Measurements from ENCODE around the gene RARA.

Gene RARA

DNA sequence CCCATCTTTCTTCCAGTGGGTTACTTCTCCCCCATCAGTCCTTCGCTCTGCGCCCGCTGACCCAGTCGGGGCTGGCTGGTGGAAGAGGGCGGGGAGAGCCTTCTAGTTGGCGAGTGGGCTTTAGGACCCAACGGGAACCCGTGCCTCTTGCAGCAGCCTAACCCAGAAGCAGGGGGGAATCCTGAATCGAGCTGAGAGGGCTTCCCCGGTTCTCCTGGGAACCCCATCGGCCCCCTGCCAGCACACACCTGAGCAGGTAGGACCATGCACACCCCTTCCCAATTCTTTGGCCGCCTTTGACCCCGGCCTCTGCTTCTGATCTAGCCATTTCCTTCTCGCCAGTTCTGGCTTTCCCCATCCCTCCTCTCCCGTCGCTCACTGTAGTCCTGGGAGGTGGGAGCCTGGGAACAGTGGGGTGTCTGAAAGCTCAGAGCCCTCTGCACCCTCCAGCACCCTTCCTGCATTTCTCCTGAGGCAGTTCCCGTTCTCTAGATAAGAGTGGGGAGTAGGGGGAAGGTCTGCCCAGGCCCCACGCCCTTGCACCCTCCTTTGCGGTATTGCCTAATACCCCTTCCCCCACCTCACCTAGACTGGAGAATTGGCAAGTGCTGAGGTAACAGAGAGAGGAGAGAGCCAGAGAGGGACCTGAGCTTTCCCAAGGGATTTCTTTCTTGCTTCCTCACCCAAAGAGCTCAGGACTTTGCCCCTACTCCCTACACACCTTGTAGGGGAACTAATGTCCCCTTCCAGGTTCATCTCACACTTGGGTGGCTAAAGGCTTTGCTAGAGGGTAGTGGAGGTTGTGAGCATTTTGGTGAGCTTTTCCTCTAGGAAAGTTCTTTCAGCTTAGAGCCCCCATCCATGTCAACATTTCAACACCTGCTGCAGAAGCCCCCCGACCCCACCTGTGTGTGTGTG, at the start of gene RARA:
Gene RARA (plus strand): TSS at position 150 of the 918 bp plus-strand sequence. CDS start 22,039 bp downstream, outside the sequence.
- DNase-seq, result peak in 24 of 56 donors; percentile 21 to 61 (median 46)

DNA sequence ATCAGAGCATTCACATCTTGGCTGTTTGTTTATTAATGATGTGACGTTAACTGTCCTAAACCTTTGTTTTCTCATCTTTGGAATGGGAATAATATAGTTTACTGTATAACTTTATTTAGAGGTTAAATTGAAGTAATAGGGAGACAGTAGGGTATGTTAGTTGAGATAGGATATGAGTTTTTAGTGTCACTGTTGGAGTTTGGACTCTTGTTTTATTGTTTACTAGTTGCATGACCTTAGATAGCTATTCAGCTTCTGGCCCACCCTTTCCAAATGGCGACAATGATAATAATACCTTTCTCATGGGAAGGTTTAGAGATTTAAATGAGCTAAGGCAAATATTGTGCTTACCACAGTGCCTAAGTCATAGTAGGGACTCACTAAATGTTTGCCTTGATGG, 49.5 kb upstream of the RARA start:
- no peak for DNase-seq

DNA sequence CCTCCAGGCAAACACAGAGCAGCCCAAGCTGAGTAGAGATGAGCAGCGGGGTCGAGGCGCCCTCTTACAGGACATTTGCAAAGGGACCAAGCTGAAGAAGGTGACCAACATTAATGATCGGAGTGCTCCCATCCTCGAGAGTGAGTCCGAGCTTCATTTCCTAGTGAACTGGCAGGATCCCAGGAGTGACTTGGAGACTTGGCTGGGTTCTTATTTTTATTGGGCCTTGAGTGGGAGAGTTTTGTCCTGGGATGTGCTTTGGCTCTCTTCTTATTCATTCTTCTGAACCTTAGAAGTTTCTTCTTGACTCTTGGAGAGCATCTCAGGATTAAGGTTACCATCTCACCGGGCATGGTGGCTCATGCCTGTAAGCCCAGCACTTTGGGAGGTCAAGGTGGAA, 48.5 kb upstream of the RARA start:
- no peak for DNase-seq

DNA sequence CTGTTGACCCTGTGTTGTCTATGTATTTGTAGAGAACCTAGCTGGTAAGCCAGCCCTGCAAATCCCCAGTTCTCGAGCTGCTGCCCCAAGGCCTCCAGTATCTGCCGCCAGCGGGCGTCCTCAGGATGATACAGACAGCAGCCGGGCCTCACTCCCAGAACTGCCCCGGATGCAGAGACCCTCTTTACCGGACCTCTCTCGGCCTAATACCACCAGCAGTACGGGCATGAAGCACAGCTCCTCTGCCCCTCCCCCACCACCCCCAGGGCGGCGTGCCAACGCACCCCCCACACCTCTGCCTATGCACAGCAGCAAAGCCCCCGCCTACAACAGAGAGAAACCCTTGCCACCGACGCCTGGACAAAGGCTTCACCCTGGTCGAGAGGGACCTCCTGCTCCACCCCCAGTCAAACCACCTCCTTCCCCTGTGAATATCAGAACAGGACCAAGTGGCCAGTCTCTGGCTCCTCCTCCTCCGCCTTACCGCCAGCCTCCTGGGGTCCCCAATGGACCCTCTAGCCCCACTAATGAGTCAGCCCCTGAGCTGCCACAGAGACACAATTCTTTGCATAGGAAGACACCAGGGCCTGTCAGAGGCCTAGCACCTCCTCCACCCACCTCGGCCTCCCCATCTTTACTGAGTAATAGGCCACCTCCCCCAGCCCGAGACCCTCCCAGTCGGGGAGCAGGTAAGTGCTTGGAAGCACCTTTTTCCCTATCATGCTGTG, 44.4 kb upstream of the RARA start:
- DNase-seq, result no peak

DNA sequence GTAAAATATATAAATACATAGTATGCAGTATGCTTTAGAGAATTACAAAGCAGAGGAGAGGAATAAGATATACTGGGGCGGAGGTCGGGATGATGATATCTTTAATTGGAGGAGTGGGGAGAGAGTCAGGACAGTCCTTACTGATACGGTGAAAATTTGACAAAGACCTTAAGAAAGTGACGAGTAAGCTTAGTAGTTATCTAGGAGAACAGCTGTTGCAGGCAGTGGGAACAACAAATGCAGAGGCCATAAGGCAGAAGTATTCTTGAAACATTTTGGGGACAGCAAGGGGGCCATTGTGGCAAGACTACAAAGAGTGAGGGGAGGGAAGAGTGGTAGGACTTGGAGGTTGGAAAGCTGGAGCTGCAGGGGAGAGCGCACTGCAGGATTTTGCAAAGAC, 43.6 kb upstream of the RARA start:
- no peak for DNase-seq

DNA sequence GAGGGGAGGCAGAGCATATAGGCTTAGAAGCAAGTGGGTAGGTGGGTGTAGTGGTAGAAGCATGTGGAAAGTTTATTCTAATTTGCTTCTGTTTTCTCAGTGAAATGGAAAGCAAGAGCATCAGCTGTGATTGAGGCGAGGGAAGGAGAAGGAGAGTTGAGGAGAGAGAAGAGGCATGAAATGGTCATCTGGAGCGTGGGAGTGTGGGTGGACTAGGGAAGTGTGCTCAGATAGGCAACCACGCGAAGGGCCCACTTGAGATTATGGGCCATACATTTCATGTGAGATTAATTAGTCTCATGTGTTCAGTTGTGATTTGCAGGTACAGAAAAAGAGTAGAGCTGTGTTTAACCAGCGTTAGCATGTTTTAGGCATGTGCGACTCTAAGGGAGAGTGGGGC, 42.1 kb upstream of the RARA start:
- peak in 2 of 56 donors; percentile 4 to 16 for DNase-seq

DNA sequence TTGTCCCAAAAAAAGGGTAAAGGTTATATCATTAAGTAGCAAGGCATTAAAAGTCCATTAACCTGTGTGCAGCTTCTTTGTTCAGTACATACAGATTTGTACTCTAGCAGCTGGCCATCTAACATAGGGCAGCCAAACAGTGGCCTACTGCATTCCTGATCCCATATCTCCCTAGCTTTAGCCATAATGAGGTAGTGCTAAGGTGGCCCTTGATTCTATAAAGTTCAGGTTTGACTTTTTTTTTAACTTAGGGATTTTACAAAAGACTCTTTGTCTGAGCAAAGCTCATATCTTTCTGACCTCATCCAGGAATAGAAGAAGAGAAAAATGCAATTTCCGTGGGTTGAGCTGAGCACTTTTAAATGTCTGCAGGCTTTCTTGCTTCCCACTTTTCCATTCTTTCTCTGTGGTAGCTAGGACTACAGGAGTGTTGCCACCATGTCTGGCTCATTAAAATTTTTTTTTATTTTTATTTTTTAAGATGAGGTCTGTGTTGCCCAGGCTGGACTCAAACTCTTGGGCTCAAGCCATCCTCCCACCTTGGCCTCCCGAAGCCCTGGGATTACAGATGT, 40.8 kb upstream of the RARA start:
- DNase-seq, result no peak

DNA sequence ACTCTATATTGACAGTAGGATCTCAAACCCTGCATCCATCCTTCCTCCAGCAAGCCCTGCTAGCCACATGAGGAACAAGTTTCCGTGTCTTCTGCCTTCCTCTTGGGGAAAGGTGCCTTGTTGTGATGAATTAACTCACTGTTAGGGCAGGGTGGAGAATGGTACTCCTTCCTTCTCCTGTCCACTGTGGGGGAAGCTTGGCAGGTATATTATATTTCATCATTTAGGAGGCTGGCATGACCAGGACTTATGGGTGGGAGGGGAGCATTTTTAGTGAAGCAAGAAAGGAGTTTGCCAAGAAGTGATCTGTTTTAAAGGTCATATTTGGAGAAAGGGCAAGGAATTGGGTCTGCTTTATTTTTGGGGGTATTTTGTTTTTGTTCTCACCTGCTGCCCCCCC, 30.6 kb upstream of the RARA start:
- DNase-seq, result no peak

DNA sequence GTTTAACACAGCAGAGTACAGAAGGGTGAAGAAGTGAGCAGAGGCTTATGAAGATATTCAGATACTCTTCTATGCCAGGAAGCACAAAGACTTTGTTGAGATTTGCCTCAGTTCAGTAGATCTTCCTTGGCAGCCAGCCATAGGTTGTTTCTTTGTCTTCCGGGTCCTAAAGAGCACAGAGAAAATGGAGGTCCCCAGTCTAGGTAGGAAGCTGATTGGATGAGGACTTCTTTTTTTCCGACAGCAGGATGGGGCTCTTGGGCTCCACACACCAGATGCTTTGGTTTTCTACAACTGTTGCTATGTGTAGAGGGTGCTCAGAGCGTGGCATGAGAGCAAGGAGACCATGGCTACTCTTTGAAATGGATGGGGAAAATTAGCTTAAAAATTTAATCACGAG, 29.6 kb upstream of the RARA start:
- DNase-seq, result peak in 1 of 56 donors; percentile 10

DNA sequence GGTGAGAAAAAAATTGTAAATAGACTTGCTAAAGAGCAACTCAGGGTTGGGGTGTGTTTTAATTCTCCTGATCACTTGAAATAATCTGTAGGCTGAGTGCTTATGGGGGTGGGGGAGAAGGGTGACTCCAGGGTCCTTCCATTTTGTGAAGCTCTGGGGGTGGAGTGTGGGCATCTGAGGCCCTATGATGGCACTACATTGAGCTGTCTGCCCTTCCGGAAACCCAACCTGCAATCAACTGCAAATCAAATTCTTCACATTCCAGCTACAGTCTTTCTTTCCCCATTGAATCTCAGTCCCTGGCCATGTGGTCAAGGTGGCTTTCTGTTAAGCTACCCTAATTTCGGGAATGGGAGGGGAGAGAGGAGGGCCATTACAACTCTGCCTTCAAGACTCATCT, 27.3 kb upstream of the RARA start:
- DNase-seq, result no peak

DNA sequence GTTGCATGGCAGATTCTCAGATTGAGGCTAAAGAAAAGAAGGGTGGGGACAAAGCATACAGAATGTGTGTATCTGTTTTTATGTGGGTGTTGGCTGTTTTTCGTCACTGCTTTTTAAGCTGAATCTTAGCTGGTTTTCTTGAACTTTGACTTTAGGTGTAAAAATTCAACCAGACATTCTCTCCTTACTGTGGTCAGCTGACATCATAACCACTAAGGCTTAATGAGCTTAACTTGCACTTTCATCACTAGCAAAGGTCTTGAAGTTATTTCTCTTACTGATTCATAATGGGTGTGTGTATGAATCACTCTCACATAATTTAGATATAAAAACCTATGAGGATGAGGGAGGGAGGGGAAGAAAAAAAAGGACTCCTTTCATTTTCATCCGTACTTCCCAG, 25.3 kb upstream of the RARA start:
- DNase-seq, result no peak

DNA sequence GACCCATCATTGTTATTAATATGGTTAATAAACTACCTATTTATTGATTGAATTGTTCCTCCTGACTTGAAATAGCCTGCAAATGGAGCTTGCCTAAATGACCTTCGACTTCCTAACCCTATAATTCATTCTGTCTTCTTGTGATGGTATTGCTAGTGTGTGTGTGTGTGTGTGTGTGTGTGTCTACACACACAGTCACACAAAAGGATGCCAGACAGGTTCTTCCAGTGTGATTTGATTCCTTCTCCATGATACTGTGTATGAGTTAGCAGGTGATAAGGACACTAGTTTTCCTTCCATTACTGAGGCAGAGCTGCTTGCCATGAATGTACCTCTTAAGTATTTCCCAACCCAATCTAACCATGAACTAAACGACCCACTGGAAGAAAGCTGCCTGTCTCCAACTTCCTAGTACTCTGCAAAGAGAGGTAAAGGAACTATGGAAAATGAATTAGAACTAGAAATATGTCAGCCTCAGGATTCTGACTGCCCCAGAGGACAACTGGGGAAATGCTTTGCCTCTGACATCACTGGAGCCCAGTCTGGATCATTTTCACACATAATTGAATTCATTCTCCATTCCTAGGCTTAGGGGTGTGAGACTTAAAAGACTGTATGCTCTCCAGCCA, 24.8 kb upstream of the RARA start:
- DNase-seq, result no peak

DNA sequence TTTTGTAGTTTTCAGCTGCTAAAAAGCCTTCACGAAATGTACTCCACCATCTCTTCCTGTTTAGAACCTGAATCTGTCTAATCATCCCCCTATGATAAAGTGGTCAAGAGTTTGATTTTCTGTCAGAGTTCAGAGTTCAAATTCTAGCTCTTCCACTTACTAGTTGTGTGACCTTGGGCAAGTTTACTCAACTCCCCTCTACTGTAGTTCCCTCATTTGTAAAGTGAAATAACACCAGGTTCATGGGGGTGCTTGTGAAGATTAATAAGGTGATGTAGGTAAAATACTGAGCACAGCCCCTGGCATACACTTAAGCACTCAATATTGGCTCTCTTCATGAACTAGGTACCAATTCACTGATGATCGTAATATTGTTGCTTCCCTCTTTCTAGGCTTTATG, 22.5 kb upstream of the RARA start:
- DNase-seq, result no peak

DNA sequence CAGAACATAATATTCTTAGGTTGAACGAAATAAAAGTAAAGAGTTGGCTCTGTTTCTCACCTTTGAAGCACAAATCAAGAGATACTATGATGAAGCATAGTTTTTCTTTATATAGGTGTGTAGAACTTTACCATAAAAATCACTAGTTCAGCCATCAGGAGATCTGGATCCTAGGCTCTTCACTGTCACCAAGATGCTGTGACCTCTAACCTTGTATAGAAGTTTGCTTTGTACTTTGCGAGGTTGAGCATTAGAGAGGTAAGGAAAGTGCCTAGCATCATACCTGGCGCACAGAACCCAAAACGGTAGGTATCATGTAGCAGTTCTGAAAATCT, 21.9 kb upstream of the RARA start:
- DNase-seq, result no peak

DNA sequence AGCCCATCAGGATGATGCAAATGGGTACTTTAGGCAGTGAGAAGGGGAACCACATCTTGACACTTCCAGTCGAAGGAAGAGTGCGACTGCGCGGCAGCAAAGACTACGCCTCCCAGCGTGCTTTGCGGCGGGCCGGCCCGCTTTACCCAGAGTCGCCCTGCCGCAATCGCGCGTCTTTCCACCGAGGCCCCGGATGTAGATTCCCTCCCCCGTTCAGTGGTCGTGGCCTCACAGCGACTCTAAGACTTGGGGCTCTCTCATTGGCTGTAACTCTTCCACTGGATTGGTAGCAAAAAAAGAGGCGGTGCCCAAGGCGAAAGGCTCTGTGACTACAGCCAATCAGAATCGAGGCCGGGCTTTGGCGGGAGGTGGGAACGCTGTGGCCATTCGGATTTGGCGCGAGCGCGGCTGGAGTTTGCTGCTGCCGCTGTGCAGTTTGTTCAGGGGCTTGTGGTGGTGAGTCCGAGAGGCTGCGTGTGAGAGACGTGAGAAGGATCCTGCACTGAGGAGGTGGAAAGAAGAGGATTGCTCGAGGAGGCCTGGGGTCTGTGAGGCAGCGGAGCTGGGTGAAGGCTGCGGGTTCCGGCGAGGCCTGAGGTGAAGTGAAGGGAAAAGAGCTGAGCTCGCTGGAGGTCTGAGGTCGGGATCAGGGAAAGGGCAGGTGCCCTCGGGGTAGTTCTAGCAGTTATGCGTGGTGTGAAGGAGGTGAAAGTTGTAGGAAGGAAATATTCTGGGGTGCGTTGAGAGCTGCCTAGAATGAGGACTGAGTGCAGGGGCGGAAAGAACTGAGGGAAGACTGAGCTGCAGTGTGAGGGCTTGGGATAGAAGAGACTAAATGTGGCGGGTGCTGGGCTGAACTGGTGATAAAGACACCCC, 21.2 kb upstream of the RARA start, which contains the start of gene CDC6:
Gene CDC6 (plus strand): TSS at position 386 of the 876 bp plus-strand sequence. CDS start 1,542 bp downstream, outside the sequence.
- DNase-seq, result peak; percentile 89 to 100 (median 98)

DNA sequence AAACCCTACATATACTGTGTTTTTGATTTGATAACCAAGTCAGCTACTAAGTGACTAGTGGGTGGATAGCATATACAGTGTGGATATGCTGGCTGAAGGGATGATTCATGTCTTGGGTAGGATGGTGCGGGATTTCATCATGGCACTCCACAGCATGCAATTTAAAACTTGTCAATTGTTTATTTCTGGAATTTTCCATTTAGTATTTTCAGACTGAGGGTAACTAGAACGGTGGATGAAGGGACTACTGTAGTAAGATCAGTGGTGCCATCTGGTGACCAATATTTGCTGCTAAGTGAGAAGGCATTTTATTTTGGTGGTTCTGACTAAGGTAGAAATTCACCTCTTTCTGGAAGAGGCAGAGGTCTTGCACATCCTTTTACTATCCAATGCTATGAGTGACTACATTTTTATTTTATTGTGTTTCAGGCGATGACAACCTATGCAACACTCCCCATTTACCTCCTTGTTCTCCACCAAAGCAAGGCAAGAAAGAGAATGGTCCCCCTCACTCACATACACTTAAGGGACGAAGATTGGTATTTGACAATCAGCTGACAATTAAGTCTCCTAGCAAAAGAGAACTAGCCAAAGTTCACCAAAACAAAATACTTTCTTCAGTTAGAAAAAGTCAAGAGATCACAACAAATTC, 18.2 kb upstream of the RARA start:
- peak in 13 of 56 donors; percentile 8 to 57 (median 31) for DNase-seq

DNA sequence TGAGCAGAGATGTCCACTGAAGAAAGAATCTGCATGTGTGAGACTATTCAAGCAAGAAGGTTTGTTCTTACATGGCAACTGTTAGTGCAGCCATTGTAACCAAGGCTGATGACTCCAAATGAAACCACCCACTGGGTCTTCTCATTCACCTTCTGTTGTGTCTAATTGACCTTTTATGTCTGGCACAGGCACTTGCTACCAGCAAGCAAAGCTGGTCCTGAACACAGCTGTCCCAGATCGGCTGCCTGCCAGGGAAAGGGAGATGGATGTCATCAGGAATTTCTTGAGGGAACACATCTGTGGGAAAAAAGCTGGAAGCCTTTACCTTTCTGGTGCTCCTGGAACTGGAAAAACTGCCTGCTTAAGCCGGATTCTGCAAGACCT, 17.7 kb upstream of the RARA start:
- no peak for DNase-seq

DNA sequence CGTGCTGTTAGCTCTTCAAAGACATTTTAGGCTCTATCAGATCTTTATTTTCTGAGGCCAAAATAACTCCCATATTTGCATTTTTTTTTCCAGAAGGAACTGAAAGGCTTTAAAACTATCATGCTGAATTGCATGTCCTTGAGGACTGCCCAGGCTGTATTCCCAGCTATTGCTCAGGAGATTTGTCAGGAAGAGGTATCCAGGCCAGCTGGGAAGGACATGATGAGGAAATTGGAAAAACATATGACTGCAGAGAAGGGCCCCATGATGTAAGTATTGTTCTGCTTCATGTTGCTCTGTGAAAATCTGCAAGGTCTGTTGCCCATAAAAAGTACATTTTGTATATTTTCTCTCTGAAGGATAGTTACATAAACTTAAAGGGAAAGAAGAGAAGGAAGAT, 15.6 kb upstream of the RARA start:
- no peak for DNase-seq

DNA sequence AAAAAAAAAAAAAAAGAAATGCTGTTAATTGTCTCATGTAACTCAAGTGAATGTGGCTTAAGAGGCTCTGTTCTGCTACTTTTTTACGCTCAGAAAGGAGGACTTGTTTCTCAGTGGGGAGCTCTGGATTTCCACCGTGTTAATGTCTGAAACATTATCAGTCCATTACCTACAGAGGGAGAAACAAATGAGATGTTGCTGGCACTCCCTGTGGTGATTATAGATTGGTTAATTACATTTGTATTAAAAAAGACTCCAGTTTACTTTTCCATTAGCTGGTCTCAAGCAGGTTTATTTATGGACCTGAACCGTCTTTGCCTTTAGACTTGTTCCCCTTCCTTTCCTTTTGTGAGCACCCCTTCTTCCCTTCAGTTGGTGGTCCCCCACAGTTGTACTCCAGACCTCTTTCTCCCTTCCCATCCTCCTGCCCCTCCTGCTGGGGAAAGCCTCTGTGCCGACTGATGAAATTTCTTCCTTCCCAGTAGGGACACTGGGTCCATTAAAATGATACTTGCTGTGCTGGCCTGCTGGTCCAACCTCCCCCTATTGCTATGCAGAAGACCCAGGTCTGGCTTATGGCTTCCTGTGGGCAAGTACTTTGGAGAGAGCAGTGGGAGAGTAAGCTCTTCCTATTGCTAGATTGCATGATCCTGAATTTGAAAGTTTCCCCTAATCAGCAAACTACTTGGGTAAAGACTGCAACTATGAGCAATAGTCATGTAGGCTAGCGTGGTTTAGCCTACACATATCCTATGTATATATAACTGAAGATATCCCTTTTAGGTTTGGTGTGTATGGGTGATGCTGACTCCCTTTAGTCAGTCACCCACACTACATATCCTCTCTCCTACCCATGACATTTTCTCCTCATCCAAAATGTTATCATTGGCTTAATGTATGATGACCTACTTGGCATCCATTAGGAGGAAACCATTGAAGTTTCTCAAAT, 13.2 kb upstream of the RARA start:
- DNase-seq, result no peak
